ENCODE results near the gene PRSS21.

DNA sequence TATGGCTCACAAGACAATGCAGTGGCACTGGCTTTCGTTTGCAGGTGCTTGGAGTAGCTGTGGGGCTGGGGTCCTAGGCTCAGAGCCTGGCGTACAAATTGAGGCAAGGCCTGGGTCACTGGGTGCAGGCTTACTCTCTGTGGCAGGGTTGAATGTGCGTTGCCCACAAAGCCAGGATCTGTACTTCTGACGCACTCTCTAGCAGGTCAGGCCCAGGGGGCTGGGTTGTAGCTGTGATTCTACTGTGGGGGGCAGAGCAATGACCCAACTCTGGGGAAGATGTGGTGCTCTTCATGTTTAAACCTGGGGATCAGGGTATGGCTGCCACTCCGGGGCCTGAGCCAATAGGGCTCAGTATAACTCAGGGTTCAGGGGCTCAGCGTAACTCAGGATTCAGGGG, 6.4 kb upstream of the PRSS21 start:
- TF ChIP-seq, protein P1, sequence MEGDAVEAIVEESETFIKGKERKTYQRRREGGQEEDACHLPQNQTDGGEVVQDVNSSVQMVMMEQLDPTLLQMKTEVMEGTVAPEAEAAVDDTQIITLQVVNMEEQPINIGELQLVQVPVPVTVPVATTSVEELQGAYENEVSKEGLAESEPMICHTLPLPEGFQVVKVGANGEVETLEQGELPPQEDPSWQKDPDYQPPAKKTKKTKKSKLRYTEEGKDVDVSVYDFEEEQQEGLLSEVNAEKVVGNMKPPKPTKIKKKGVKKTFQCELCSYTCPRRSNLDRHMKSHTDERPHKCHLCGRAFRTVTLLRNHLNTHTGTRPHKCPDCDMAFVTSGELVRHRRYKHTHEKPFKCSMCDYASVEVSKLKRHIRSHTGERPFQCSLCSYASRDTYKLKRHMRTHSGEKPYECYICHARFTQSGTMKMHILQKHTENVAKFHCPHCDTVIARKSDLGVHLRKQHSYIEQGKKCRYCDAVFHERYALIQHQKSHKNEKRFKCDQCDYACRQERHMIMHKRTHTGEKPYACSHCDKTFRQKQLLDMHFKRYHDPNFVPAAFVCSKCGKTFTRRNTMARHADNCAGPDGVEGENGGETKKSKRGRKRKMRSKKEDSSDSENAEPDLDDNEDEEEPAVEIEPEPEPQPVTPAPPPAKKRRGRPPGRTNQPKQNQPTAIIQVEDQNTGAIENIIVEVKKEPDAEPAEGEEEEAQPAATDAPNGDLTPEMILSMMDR (IDR thresholded peaks at IDR 0.05): no peak
- TF ChIP-seq POLR2A (IDR thresholded peaks at IDR 0.05) (no peak), POLR2AphosphoS5 (IDR thresholded peaks at IDR 0.05) (no peak)

Measured in sigmoid colon (tissue), 4 donors.